Measurements from ENCODE around the gene DHRS13. TPM values are rescaled to one million over a fixed set of nuclear protein-coding genes. Genes with fewer than 3 reads are reported as not detected.
A peak's percentile ranks its signal among the peaks of the same experiment; 100 is the strongest.

Gene DHRS13
- total and polyA plus RNA-seq, 2 donors (not counting 3 experiments of a cell fraction or from before 2014, with no cell fraction given), result 7.2 to 9.3 TPM

GRCh38 chr17:28946239-28946638 is 43.4 kb upstream of the DHRS13 start:
- Histone ChIP-seq H3K27me3 (ENCODE audit: control insufficient read depth in 2 of 2, insufficient read depth in 2 of 2, low read length in 2 of 2) (no peaks in the 10 kb centered on the region), H3K36me3 (ENCODE audit: control insufficient read depth in 2 of 2, extremely low read depth in 1 of 2, insufficient read depth in 2 of 2, low read length in 2 of 2) (no peaks in the 10 kb centered on the region), H4K20me1 (replicated peaks; ENCODE audit: control insufficient read depth, extremely low read depth, insufficient read depth, low read length) (peaks cover 3% of the 10 kb centered on the region), H3K4me3 (replicated peaks in 1 of 3; ENCODE audit: insufficient read depth in 1 of 3, low read depth in 1 of 3, low read length in 3 of 3) (no peak overlapping the region), H3K9me3 (replicated peaks; ENCODE audit: control insufficient read depth, insufficient read depth, low read length) (no peaks in the 10 kb centered on the region), H3K27ac (ENCODE audit: insufficient read depth, low read depth, low read length) (peak overlapping the region; percentile 94), H3K9ac (replicated peaks; ENCODE audit: extremely low read depth, insufficient read depth, low read length) (peak overlapping the region; percentile 66), H3K9me1 (replicated peaks; ENCODE audit: control insufficient read depth, extremely low read depth, insufficient read depth, low read length) (no peaks in the 10 kb centered on the region), H2AFZ (ENCODE audit: low read depth, low read length) (no peak overlapping the region), H3K4me2 (ENCODE audit: insufficient read depth, low read length) (peak overlapping the region; percentile 19), H3K4me1 (ENCODE audit: control insufficient read depth, extremely low read depth, insufficient read depth, low read length) (peaks cover 34% of the 10 kb centered on the region), H3K79me2 (ENCODE audit: control insufficient read depth, insufficient read depth, low read length) (peaks cover 76% of the 10 kb centered on the region)
- FAIRE-seq (peak; percentile 97), DNase-seq (ENCODE audit: low read depth, low spot score) (peak; percentile 88)
- POLR2A ChIA-PET, result no interaction called here
- dilution Hi-C loops (cut with MboI; ENCODE audit: extremely low pct_ligation_motif_present, low sequenced_read_pairs) (no loop called here), intact Hi-C loops (cut with micrococcal nuclease) (loop anchor here (5.0 kb wide), 1 partner anchor 49 kb away; the partner anchor contains the start of gene FLOT2)
- no TSS peak for BruUV-seq (replicated peaks)
- CTCF ChIA-PET, result interaction anchor here (0.8 to 2.4 kb wide), 9 partner anchors 11 to 299 kb away, joined by 3 to 11 read pairs (median 5); no protein-coding TSS in a partner anchor
- TF ChIP-seq POLR2AphosphoS5 (IDR thresholded peaks at IDR 0.05; ENCODE audit: insufficient read depth, low read depth, low read length) (peak; percentile 41), GATA2 (IDR thresholded peaks at IDR 0.05; ENCODE audit: insufficient read depth, insufficient read length, low read depth, low read length) (peak; percentile 96), JUN (IDR thresholded peaks at IDR 0.05; ENCODE audit: borderline replicate concordance, insufficient read depth, insufficient read length, low read depth) (peak; percentile 83), MYC (IDR thresholded peaks at IDR 0.05; ENCODE audit: low read depth, low read length) (no peak), FOS (IDR thresholded peaks at IDR 0.05; ENCODE audit: borderline replicate concordance, insufficient read depth, low read length) (peak; percentile 62), MAX (IDR thresholded peaks at IDR 0.05; ENCODE audit: insufficient read depth, insufficient read length) (no peak)

All from endothelial cell of umbilical vein (primary cell).